DND-41 (cell line): ENCODE results near the gene SRRM3.
"Not testable (repeated sequence)": the region's sequence is repeated elsewhere in the genome, so short reads cannot be mapped to it uniquely, and the experiment has no call there.

Experiments
- ATAC-seq: fragments of 200-7000 bp; cut with Tn5 transposase; 3 replicates; pipeline ENCODE4 v1.9.1; 2021; ENCODE audit warnings: low read depth; ENCODE audit not compliant: insufficient read depth
- DNase-seq: peaks from one replicate; pipeline ENCODE4 v3.0.0-alpha.2; 2020
- H2AFZ ChIP-seq: 2 replicates; pipeline ENCODE4 v1.6.0; 2012; ENCODE audit warnings: low read depth, low read length
- H3K27ac ChIP-seq: 2 replicates; pipeline ENCODE4 v1.5.1; 2012; ENCODE audit warnings: low read length, inconsistent platforms
- H3K27me3 ChIP-seq: fragments of 200-600 bp; sonication (generic); 2 replicates; pipeline ENCODE4 v1.6.0; 2012; ENCODE audit warnings: low read length, mild to moderate bottlenecking, inconsistent platforms; ENCODE audit not compliant: insufficient read depth, poor library complexity
- H3K36me3 ChIP-seq: 2 replicates; pipeline ENCODE4 v1.5.1; 2012; ENCODE audit warnings: low read length, inconsistent platforms; ENCODE audit not compliant: insufficient read depth
- H3K4me1 ChIP-seq: 2 replicates; pipeline ENCODE4 v1.5.1; 2012; ENCODE audit warnings: mild to moderate bottlenecking, low read length; ENCODE audit not compliant: insufficient read depth
- H3K4me2 ChIP-seq: 2 replicates; pipeline ENCODE4 v1.6.0; 2012; ENCODE audit warnings: mild to moderate bottlenecking, moderate library complexity, low read length, inconsistent platforms; ENCODE audit not compliant: insufficient read depth
- H3K4me3 ChIP-seq, 2 experiments: fragments of 200-600 bp in 1 of 2; shearing (Covaris generic) in 1 of 2; 2 replicates each; pipeline ENCODE4 v1.5.1; 2012 to 2016; ENCODE audit warnings: inconsistent platforms in 2 of 2, low read length in 2 of 2, mild to moderate bottlenecking in 2 of 2, low read depth in 1 of 2, moderate library complexity in 1 of 2
- H3K79me2 ChIP-seq: 2 replicates; pipeline ENCODE4 v1.6.0; 2012; ENCODE audit warnings: low read length, inconsistent platforms; ENCODE audit not compliant: insufficient read depth
- H3K9ac ChIP-seq: 2 replicates; pipeline ENCODE4 v1.6.0; 2012; ENCODE audit warnings: low read depth, mild to moderate bottlenecking, inconsistent platforms, low read length, moderate library complexity
- H3K9me3 ChIP-seq: 2 replicates; pipeline ENCODE4 v1.5.1; 2012; ENCODE audit warnings: low read length, moderate library complexity, mild to moderate bottlenecking, inconsistent platforms; ENCODE audit not compliant: insufficient read depth, severe bottlenecking
- H4K20me1 ChIP-seq: 2 replicates; pipeline ENCODE4 v1.6.0; 2012; ENCODE audit warnings: low read length; ENCODE audit not compliant: insufficient read depth
- EZH2 ChIP-seq: IDR thresholded peaks from 3 replicates; pipeline ENCODE4 v1.6.1; 2012; ENCODE audit warnings: borderline replicate concordance, low read depth, mild to moderate bottlenecking, moderate library complexity, low read length, inconsistent platforms; ENCODE audit not compliant: severe bottlenecking
- TF ChIP-seq, protein P1 (sequence below): IDR thresholded peaks from 2 replicates; pipeline ENCODE4 v1.5.1; 2012; ENCODE audit warnings: borderline replicate concordance, low read length, moderate library complexity, mild to moderate bottlenecking; ENCODE audit not compliant: poor library complexity, severe bottlenecking; ENCODE audit errors: extremely low read depth

The SRRM3 gene

DNA sequence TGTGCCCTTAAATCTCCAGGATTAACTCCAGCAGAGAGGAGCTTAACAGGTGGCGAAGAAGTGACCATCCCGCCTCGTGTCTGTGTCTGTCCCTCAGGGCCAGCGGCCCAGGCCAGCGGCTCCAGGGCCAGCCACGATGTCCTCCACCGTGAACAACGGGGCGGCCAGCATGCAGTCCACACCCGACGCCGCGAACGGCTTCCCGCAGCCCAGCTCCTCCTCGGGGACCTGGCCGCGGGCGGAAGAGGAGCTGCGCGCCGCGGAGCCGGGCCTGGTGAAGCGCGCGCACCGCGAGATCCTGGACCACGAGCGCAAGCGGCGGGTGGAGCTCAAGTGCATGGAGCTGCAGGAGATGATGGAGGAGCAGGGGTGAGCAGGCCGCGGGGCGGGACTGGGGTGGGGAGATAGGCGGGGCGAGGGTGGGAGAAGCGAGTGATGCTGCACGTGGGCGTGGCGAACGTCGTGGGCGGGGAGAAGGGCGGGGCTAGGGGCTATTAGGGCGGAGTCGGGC lies 33.3 kb downstream of the SRRM3 start:
- H3K4me1 ChIP-seq: no peaks in the 10 kb centered on the region
- H3K4me3 ChIP-seq: no peak overlapping the region
- no peaks in the 10 kb centered on the region for H3K36me3 ChIP-seq
- H3K79me2 ChIP-seq: no peaks in the 10 kb centered on the region
- DNase-seq (peak; percentile 13), ATAC-seq (no peak)
- H2AFZ ChIP-seq: no peak overlapping the region
- no peak overlapping the region for H3K27ac ChIP-seq
- H3K9me3 ChIP-seq: no peaks in the 10 kb centered on the region
- no peaks in the 10 kb centered on the region for H4K20me1 ChIP-seq
- no peaks in the 10 kb centered on the region for H3K27me3 ChIP-seq
- H3K9ac ChIP-seq: no peak overlapping the region
- H3K4me2 ChIP-seq: no peak overlapping the region
- TF ChIP-seq, protein P1, sequence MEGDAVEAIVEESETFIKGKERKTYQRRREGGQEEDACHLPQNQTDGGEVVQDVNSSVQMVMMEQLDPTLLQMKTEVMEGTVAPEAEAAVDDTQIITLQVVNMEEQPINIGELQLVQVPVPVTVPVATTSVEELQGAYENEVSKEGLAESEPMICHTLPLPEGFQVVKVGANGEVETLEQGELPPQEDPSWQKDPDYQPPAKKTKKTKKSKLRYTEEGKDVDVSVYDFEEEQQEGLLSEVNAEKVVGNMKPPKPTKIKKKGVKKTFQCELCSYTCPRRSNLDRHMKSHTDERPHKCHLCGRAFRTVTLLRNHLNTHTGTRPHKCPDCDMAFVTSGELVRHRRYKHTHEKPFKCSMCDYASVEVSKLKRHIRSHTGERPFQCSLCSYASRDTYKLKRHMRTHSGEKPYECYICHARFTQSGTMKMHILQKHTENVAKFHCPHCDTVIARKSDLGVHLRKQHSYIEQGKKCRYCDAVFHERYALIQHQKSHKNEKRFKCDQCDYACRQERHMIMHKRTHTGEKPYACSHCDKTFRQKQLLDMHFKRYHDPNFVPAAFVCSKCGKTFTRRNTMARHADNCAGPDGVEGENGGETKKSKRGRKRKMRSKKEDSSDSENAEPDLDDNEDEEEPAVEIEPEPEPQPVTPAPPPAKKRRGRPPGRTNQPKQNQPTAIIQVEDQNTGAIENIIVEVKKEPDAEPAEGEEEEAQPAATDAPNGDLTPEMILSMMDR: no peak
- TF ChIP-seq EZH2: no peak

DNA sequence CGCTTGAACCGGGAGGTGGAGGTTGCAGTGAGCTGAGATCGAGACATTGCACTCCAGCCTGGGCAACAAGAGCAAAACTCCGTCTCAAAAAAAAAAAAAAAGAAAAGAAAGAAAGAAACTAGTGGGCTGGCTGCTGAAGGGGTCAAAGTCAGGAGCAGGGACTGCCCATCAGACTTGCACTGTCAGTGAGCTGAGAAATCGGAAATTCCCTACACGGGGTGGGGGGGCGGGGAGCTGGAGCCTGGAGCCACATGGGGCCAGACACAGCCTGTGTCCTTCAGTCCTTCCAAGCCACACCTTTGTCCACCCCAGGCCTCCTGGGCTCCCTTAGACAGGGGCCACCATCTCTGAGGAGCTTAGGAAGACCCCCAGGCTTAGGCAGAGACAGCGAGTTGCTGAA lies 34.5 kb downstream of the SRRM3 start:
- no peaks in the 10 kb centered on the region for H3K4me1 ChIP-seq
- no peak overlapping the region for H3K27ac ChIP-seq
- no peak for DNase-seq
- no peak overlapping the region for H2AFZ ChIP-seq
- no peaks in the 10 kb centered on the region for H3K36me3 ChIP-seq
- no peak overlapping the region for H3K9ac ChIP-seq
- H3K4me3 ChIP-seq: no peak overlapping the region
- H3K27me3 ChIP-seq: no peaks in the 10 kb centered on the region
- H3K79me2 ChIP-seq: no peaks in the 10 kb centered on the region
- no peak overlapping the region for H3K4me2 ChIP-seq
- no peaks in the 10 kb centered on the region for H4K20me1 ChIP-seq
- TF ChIP-seq EZH2: no peak
- TF ChIP-seq, protein P1: no peak
- ATAC-seq: no peak
- H3K9me3 ChIP-seq: no peaks in the 10 kb centered on the region

GRCh38 chr7:76238326-76238725 lies 36.6 kb downstream of the SRRM3 start:
- Histone ChIP-seq H3K79me2 (no peaks in the 10 kb centered on the region), H3K27me3 (no peaks in the 10 kb centered on the region), H3K4me2 (no peak overlapping the region), H3K4me1 (no peaks in the 10 kb centered on the region), H2AFZ (no peak overlapping the region), H3K36me3 (no peaks in the 10 kb centered on the region), H3K9ac (no peak overlapping the region), H4K20me1 (no peaks in the 10 kb centered on the region), H3K9me3 (no peaks in the 10 kb centered on the region), H3K4me3 (no peak overlapping the region), H3K27ac (no peak overlapping the region)
- TF ChIP-seq, protein P1: no peak
- no peak for TF ChIP-seq EZH2
- no peak for DNase-seq
- no peak for ATAC-seq

DNA sequence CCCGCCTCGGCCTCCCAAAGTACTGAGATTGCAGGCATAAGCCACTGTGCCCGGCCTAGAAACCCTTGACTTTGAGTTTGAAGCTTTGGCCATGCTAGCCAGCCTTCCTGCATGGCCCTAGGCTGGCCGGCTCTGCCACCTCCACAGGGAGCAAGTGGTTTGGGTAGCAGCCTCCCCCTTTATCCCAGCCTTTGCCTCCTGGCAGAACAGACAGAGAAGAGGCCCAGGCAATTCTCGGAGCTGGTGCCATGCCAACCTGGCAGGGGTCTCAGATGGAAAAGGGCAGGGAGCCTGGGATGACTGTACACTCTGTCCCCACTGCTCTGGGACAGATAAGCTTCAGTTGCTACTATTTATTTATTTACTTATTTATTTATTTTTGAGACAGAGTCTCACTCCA lies 39.4 kb downstream of the SRRM3 start:
- H3K79me2 ChIP-seq: no peaks in the 10 kb centered on the region
- no peaks in the 10 kb centered on the region for H3K9me3 ChIP-seq
- H2AFZ ChIP-seq: no peak overlapping the region
- no peak overlapping the region for H3K27ac ChIP-seq
- no peak overlapping the region for H3K9ac ChIP-seq
- H3K4me1 ChIP-seq: no peaks in the 10 kb centered on the region
- no peaks in the 10 kb centered on the region for H4K20me1 ChIP-seq
- H3K36me3 ChIP-seq: no peaks in the 10 kb centered on the region
- no peaks in the 10 kb centered on the region for H3K27me3 ChIP-seq
- no peak overlapping the region for H3K4me3 ChIP-seq
- TF ChIP-seq, protein P1: no peak
- TF ChIP-seq EZH2: no peak
- no peak for DNase-seq
- no peak for ATAC-seq
- no peak overlapping the region for H3K4me2 ChIP-seq

- not testable (repeated sequence) for H4K20me1 ChIP-seq, H3K79me2 ChIP-seq, DNase-seq, H3K27ac ChIP-seq, H2AFZ ChIP-seq, H3K36me3 ChIP-seq, H3K4me1 ChIP-seq, H3K9ac ChIP-seq, ATAC-seq, H3K27me3 ChIP-seq, H3K4me2 ChIP-seq, H3K4me3 ChIP-seq, H3K9me3 ChIP-seq
Observed at GRCh38 chr7:76242517-76243063, 40.9 kb downstream of the SRRM3 start.
